Nephron progenitor cell (in vitro differentiated cells): ENCODE measurements around the gene DARS1.

Experiments
- DNase-seq: peaks from one replicate; pipeline ENCODE4 v3.0.0; 2021
- H3K27ac Mint-ChIP-seq: 2 replicates; pipeline ENCODE4 v1.8.0; 2021; ENCODE audit warnings: mild to moderate bottlenecking, moderate library complexity, mixed read lengths
- H3K27me3 Mint-ChIP-seq: 2 replicates; pipeline ENCODE4 v1.8.0; 2021; ENCODE audit warnings: mild to moderate bottlenecking, low read depth, mixed read lengths; ENCODE audit not compliant: poor library complexity
- H3K36me3 Mint-ChIP-seq: 2 replicates; pipeline ENCODE4 v1.8.0; 2021; ENCODE audit warnings: low read depth, mixed read lengths
- H3K4me1 Mint-ChIP-seq: 2 replicates; pipeline ENCODE4 v1.8.0; 2021; ENCODE audit warnings: mixed read lengths
- H3K4me3 Mint-ChIP-seq: 2 replicates; pipeline ENCODE4 v1.8.0; 2021; ENCODE audit warnings: mild to moderate bottlenecking, moderate library complexity, mixed read lengths
- H3K9me3 Mint-ChIP-seq: 2 replicates; pipeline ENCODE4 v1.8.0; 2021; ENCODE audit warnings: mild to moderate bottlenecking, moderate library complexity, mixed read lengths
- TF ChIP-seq, protein P1 (sequence below): fragments of 200-600 bp; sonication (generic); IDR thresholded peaks from 2 replicates; pipeline ENCODE4 v1.5.0; 2021; ENCODE audit warnings: antibody characterized with exemption

Gene DARS1

DNA sequence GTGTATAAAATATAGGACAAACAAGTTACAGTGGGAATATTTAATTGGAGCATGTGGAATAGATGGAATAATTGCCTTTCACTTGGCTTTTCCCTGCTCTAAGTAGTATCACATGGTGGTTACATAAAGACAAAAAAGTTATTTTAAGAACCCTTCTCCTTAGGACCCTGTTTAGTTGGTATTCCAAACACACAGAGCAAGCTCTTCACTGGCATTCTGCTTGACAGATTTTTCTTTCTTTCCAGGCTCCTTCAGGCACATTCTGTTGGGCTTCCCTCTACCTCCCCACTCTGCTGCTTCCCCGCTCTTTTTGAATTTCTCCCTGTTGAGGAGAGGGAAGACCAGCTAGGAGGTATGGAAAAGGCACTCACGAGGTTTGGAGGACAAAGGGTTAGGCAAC, 29.0 kb upstream of the DARS1 start:
- TF ChIP-seq, protein P1, sequence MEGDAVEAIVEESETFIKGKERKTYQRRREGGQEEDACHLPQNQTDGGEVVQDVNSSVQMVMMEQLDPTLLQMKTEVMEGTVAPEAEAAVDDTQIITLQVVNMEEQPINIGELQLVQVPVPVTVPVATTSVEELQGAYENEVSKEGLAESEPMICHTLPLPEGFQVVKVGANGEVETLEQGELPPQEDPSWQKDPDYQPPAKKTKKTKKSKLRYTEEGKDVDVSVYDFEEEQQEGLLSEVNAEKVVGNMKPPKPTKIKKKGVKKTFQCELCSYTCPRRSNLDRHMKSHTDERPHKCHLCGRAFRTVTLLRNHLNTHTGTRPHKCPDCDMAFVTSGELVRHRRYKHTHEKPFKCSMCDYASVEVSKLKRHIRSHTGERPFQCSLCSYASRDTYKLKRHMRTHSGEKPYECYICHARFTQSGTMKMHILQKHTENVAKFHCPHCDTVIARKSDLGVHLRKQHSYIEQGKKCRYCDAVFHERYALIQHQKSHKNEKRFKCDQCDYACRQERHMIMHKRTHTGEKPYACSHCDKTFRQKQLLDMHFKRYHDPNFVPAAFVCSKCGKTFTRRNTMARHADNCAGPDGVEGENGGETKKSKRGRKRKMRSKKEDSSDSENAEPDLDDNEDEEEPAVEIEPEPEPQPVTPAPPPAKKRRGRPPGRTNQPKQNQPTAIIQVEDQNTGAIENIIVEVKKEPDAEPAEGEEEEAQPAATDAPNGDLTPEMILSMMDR: no peak
- H3K4me1 Mint-ChIP-seq: peaks cover 52% of the 10 kb centered on the region
- no peaks in the 10 kb centered on the region for H3K36me3 Mint-ChIP-seq
- no peak overlapping the region for H3K4me3 Mint-ChIP-seq
- peak overlapping the region; percentile 65 for H3K27ac Mint-ChIP-seq
- peaks cover 2% of the 10 kb centered on the region for H3K27me3 Mint-ChIP-seq
- H3K9me3 Mint-ChIP-seq: no peaks in the 10 kb centered on the region
- no peak for DNase-seq

DNA sequence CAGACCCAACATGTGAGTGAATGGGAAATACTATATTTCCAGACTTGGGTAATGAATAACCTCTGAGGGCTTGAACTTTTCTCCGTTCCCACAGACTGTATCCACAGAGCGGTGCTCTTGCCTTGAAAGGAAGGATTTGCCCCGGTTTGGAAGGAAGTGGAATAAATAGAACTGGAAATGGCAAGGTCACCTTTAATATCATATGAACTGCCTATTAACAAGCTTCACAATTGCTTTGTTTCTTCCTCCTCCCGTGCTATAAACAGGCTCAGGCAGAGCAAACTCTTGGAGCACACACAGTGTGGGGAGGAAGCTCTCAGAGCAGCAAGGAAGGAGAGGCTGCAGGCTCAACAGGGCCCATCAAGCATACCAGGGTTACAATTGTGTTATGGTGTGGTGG, 28.5 kb upstream of the DARS1 start:
- Mint-ChIP-seq H3K9me3 (no peaks in the 10 kb centered on the region), H3K27me3 (peaks cover under 1% of the 10 kb centered on the region), H3K4me1 (peaks cover 49% of the 10 kb centered on the region), H3K36me3 (no peaks in the 10 kb centered on the region), H3K4me3 (no peak overlapping the region), H3K27ac (peak overlapping the region; percentile 65)
- TF ChIP-seq, protein P1: no peak
- DNase-seq: no peak

DNA sequence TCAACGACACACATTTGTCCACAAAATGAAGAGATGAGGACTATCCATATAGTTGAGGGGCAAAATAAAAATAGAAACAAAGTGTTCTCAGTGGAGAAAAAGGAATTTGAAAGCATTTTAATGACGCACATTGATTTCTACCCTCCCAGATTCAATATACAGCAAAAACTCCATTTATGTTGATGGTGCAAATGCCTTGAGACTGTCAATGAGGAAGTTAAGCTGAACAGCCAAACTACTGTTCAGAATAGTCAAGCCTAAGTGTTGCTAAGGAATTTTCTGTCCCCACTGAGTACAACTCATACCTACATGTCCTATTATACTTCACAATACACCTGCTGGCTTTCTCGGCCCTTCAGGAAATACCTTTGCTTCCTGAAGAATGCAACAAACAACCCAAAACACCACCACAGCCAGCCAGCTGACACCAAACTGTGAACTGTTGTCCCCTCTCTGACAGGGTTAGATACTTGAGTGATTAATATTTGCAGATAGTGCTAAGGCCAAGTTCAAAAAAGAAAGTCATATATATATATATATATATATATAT, 27.8 kb upstream of the DARS1 start:
- TF ChIP-seq, protein P1: no peak
- DNase-seq: no peak
- no peaks in the 10 kb centered on the region for H3K27me3 Mint-ChIP-seq
- no peaks in the 10 kb centered on the region for H3K9me3 Mint-ChIP-seq
- no peaks in the 10 kb centered on the region for H3K36me3 Mint-ChIP-seq
- H3K27ac Mint-ChIP-seq: no peak overlapping the region
- peaks cover 46% of the 10 kb centered on the region for H3K4me1 Mint-ChIP-seq
- no peak overlapping the region for H3K4me3 Mint-ChIP-seq

DNA sequence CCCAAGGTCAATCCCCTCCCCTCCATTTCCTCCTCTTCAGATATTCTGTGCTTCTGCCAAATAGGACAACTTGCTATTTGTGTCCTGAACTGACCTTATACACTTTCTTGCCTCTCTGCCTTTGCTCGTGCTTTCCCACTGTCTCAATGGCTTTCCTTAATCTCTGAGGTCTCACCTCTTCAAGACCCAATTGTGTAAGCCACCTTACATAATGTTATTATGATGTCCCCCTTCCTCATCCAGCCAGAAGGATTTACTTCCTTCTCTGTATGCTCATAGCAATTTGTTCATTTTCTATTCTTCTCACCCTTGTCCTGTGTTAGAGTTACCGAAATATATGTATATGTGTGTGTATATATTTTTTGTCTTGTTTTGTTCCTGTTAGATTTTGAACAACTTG, 26.9 kb upstream of the DARS1 start:
- no peaks in the 10 kb centered on the region for H3K9me3 Mint-ChIP-seq
- no peak for DNase-seq
- TF ChIP-seq, protein P1: no peak
- H3K36me3 Mint-ChIP-seq: no peaks in the 10 kb centered on the region
- no peak overlapping the region for H3K27ac Mint-ChIP-seq
- peaks cover 50% of the 10 kb centered on the region for H3K4me1 Mint-ChIP-seq
- H3K4me3 Mint-ChIP-seq: no peak overlapping the region
- no peaks in the 10 kb centered on the region for H3K27me3 Mint-ChIP-seq

DNA sequence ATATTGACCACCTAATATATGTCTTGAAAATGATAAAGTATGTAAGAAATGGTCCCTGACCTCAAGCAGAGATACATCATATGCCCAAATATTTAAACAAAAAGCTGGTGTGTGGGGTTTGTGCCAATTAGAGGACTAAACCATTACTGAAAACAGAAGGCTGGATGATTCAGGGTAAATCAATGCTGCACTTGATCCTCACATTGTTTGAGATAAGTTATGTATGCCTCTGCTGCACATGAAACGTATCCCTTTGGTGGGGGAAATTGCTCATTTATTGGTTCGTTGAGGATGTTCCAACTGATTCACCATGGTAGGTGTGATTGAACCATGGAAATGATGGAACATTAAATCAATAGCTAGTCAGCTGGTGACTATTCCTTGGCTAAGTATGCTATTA, 24.7 kb upstream of the DARS1 start:
- peaks cover 51% of the 10 kb centered on the region for H3K4me1 Mint-ChIP-seq
- H3K27ac Mint-ChIP-seq: no peak overlapping the region

More for the DNA sequence above, 24.7 kb upstream of the DARS1 start:
- Mint-ChIP-seq H3K27me3 (peaks cover 3% of the 10 kb centered on the region), H3K36me3 (peaks cover 1% of the 10 kb centered on the region), H3K4me3 (no peak overlapping the region), H3K9me3 (no peaks in the 10 kb centered on the region)
- TF ChIP-seq, protein P1: no peak
- no peak for DNase-seq
